NCI-H2107 treated with DMSO at 0.1 percent for 48 hours (cell line): ENCODE measurements around the gene DIABLO.
"Not testable (repeated sequence)": the region's sequence is repeated elsewhere in the genome, so short reads cannot be mapped to it uniquely, and the experiment has no call there.

Experiments
- DNase-seq: peaks from one replicate; lab custom pipeline; 2025; ENCODE audit not compliant: unreplicated experiment; lab: John Stamatoyannopoulos, UW

DIABLO gene

DNA sequence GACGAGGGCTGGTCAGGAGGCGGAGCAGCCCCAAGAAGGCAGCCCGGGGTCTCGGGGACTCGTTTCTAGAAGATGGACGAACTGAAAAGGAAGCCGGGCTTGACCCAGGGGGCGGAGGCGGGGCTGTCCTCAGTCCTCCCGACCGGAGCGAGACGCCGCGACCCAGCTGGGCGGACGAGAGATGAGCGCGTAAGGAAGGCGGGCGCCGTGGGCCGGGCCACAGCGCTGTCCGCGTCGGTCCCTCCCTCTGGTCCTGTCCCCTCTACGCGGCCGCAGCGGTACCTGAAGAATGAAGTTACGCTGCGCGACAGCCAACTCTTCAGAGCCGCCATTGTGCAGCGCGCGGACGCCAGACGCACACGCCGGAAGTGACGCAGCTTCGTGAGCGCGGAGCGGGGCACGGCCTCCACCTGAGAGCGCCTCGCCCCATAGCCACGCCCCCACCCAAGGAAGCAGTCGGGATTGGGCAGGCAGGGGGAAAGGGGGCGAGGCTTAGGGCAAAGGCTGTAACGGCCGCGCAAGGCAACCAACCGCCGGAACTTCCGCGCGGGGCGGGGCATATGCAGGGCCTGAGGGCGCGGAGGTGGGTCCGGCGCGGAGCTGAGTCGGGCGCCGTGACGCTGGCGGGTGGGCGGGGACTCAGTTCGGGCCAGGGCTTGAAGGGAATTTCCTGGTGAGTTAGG, at the start of gene DIABLO:
DIABLO (minus strand) TSS at position 370 of the 683 bp plus-strand sequence; CDS start at position 332, 38 bp downstream.
- DNase-seq: peak; percentile 96

DNA sequence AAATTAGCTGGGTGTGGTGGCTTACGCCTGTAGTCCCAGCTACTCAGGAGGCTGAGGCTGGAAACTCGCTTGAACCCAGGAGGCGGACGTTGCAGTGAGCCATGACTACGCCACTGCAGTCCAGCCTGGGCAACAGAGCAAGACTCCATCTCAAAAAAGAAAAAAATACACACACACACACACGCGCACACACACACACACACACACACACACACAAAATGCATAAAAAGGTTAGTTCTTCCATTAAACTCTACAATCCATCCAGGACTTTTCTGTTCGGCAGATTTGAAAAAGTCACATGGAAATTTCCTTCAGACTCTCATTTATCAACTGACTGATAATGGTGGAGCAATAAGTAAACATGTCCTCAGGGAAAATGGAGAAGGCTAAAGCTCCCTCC, 49.6 kb upstream of the DIABLO start:
- DNase-seq: no peak

DNA sequence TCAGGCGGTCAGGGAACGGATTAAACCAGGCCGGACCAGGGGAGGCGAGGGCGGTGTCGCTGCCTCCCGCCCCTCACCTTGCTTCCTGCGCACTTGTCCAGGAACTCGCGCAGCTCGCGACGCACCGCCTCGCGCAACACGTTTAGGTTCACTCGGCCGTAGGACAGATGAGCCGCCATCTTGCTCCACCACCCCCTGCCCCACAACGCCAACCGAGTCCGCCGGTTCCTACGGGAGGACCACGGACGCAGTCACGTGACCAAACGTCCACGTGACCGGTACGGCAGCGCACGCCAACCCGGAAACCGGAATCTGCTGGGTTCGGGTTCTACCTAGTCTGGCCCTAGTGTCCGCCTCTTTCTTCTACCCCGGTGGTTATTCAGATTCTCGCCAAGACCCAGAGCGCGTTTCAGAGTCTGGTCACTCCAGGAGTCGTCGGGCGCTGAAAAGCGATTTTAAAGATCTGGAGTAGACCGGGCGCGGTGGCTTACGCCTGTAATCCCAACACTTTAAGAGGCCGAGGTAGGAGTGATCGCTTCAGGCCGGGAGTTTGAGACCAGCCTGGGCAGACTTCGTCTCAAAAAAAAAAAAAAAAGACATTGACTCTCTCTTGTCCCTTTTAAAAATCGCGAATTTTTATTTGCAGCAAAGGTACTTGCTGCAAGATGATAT, 40.5 kb upstream of the DIABLO start, which contains the start of gene VPS33A:
VPS33A (minus strand) TSS at position 265 of the 672 bp plus-strand sequence; CDS start at position 179, 86 bp downstream.
- DNase-seq: peak; percentile 93

DNA sequence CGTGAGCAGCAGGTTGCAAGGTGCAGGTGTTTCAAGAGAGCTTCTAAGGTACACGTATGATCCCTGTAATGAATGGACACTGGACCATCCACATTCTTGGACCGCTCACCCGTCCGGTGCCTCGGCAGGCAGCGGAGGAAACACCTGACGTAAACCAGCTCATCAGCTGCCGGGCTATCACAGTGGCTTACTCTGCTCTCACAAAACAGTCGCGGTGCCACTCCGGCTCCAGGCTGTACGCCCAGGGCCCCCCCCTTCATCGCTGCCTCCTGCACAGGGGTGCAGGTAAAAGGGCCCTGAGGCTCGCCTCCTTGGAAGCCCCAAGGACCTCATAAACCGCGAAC, 40.0 kb upstream of the DIABLO start:
- DNase-seq: no peak

DNA sequence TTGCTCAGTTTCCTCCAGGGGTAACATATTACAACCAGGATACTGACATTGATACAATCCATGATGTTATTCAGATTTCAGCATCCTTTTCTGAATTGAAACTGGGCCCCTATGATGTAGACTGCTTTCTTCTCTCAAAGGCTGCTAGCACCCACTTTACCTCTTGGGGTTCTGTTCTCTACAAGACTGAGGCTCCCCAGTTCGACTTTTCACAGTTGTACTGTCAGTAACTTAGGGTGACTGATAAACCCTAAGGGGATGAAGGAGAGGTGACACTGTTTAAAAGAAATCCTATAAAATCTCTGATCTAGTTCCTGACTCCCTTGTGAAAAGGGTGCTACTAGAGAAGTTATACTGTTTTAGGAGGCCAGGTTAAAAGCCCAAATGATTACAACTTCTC, 39.6 kb upstream of the DIABLO start:
- DNase-seq: no peak

DNA sequence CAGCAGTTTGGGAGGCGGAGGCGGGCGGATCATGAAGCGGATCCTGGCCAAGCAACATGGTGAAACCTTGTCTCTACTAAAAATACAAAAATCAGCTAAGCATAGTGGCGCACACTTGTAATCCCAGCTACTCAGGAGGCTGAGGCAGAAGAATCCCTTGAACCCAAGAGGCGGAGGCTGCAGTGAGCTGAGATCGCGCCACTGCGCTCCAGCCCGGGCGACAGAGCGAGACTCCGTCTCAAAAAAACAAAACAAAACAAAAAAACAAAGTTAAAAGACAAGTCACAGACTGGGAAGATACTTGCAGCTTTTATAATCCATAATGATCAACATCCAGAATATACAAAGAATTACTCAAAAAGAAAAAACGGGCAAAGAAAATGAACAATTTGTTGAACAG, 34.9 kb upstream of the DIABLO start:
- DNase-seq: not testable (repeated sequence)

DNA sequence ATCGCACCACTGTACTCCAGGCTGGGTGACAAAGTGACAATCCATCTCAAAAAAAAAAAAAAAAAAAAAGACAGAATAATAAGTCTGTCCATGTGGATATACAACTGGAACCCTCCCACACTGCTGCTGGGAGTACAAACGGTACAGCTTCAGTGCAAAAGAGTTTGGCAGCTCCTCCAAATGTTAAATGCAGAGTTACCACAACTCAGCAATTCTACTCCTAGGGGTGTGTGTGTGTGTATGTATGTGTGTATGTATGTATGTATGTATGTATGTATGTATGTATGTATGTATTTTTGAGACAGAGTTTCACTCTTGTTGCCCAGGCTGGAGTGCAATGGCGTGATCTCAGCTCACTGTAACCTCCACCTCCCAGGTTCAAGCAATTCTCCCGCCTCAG, 33.1 kb upstream of the DIABLO start:
- not testable (repeated sequence) for DNase-seq

DNA sequence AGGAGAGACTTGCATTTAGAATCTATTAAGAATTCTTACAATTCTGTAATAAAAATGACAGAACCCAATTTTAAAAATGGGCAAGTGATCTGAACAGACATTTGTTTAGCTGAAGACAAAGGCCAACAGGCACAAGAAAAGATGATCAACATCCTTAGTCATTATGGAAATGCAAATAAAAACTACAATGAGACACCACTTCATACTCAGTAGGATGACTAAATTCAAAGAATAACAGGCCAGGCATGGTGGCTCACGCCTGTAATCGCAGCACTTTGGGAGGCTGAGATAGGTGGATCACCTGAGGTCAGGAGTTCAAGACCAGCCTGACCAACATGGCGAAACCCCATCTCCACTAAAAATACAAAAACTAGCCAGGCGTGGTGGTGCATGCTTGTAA, 32.6 kb upstream of the DIABLO start:
- not testable (repeated sequence) for DNase-seq

DNA sequence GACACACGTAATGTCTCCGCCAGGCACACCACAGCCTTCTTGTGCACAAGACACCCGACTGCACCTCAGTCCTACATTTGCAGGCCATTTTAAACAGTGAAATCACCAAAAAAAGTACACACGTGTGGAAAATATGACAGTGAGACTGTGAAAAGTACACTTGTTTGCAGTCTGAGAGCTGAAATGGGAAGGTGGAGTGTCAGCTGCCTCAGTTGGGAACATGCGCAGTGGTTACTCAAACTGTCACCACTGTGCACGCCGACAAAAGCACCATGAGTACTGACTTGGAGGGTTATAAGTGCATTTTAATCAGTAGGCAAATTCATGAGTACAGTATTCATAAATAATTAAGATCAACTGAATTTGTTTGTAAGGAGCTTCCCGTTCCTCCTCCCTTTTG, 24.7 kb upstream of the DIABLO start:
- DNase-seq: no peak

DNA sequence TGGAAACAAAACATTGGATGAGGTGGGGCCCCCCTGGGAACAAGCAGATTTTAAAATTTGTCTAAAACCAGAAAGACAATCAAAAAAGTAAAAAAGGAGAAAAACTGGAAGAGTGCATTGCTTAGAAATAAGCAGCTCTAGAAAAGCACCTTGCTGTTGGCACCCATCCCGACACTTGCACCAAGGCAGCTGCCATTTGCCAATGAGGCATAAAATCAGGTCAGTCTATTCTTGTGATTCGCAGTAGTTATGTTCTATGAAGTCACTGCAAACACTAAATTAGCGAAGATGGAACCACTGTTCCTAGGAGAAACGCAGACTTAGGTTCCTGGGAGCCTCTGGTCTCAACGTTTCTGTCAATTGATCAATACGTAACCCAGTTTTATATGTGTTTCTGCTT, 24.2 kb upstream of the DIABLO start:
- DNase-seq: no peak

DNA sequence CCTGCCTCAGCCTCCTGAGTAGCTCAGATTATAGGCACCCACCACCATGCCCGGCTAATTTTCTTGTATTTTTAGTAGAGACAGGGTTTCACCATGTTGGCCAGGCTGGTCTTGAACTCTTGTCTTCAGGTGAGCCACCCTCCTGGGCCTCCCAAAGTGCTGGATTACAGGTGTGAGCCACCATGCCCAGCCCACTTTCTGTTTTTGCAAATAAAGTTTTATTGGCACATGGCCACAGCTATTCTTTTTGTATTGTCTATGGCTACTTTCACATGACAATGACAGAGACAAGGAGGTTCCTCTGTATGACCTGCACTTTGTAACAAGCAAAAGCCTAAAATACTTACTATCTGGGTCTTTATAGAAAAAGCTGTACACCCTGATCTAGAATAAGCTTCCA, 19.7 kb upstream of the DIABLO start:
- DNase-seq: no peak

DNA sequence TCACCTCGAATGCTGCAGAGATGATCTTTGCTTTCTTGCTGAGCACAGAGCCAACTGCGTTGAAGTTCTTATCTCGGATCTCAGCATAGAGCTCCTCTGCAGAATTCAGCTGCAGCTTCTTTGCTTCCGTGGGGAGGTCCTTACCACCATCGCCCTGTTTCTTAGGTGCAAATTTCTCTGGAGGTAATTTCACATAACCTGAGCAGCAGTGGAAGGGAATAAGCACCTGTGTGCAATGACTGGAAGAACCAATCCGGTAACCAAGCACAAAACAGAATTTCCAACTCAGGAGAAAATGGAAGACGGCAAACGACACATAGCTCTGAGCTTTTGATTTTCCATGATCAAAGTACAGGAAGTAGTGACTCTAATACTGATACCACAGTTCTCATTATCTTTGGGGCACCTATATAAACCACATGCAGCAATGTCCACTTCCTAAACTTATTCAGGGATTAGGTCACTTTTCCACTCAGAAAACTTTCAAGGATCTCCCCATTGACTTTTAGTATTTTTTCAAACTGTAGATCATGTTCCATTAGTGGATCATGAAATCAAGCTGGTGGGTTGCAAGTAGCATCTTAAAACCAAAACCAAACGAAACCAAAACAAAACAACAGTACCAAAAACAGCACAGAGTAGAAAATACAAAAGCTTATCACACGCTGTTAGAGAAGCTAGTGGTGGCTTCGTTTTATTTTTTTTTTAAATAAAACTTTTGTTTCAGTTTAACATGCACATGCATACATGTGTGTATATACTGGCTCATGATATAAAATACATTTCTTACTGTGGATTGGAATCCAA, 18.9 kb upstream of the DIABLO start:
- DNase-seq: no peak

DNA sequence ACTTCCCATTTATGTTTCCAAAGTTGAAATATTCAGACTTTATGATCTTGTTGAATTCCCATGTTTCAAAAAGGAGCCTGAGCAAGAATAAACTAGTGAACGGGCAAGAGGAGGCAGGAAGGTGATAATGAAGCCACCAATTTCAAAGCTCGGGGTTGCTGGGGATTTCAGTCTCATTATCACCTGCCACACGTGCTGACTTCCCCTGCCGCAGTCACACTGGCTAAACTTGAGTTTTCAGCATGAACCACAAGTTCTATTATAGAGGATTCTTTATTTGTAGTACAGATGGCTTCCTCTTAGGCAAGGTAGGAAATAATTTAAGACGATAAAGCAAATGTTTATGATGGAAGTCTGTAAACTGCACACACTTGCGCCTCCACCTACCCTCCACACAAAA, 18.1 kb upstream of the DIABLO start:
- DNase-seq: no peak

DNA sequence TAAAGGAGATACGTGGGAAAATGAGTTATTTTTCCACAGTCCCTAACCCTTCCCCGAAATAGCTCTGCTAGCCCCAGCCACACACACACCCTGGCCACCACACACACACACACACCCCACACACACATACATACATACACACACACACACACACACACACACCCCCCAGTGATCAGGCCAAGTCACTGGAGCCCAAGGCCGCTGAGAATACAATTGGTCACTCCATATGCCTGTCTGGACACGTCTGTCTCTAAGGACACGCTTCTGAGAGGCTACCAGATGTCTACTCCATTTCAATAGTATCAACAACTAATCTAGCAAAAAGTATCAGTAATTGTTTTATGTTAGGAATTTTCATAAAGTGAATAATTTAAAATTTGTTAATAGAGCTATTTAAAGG, 13.0 kb upstream of the DIABLO start:
- DNase-seq: no peak

DNA sequence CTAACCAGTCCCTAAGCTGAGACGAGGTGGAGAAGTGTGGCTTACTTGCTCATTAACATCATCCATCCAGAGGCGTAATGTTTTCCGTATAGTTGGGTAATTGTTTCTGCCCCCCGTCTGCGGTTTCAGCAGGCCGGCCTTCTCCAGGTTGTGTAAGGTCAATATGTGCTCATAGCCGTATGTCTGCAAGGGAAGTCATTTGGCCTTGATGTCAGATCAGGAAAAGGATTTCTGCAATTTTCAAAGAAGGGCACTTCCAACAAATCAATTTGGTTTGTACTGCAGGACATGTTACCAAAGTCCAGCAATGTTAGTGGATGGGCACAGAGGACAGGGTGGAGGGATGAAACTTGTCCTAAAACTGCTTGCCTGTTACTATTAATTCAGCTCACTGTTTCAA, 9.9 kb upstream of the DIABLO start:
- DNase-seq: no peak

DNA sequence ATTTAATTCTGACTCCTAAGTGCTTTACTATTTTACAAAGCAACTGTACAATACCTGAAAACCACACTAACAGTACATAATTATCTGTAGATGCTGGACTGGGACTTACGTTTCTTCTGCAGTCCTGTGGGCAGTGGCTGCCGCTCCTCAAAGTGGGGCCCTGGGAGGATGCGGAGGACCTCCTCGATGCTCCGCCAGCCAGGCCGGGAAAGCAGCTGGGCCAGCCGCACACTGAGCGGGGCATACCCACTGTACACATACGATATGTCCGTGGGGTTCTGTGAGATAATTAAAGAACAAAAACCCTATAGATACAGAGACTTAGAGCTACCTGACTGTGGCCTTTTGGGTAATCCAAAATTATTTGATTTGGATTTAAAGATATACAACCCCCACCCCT, 6.8 kb upstream of the DIABLO start:
- peak; percentile 52 for DNase-seq

DNA sequence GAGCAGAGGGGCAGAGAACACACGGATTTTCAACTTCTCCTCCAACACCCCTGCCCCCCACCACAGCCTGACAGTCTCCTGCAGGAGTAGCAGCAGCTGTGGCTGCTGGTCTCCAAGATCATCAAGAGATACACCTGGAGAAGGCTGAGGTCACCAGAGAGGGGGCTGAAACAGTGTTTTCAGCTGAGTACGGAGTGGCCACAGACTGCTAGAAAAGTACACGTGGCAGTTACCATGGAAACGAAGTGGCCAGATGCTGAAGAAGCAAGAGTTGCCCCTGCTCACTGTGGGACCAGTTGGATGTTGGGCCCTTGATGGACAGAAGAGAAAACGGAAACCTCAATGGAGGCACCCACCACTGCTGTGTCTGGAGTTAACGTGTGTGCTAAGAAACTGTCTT, 4.9 kb upstream of the DIABLO start:
- no peak for DNase-seq

DNA sequence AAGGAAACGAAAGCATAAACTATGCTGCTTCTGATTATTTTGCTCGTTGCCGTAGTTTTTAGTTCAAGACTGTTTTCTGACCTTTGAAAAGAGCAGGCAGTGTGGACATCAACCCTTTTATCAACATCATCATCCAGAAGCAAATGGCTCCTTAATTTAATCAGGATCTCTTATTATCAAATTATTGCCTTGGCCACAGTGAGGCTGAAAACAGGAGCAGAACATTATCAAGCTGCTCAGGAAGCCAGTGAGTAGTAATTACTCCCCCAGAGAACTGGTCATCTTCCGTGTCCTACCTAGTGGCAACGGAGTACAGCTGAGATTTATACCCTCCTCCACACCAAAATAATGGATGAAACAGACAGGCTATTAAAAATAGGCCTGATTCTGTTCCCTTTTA, 2.2 kb upstream of the DIABLO start:
- DNase-seq: no peak

DNA sequence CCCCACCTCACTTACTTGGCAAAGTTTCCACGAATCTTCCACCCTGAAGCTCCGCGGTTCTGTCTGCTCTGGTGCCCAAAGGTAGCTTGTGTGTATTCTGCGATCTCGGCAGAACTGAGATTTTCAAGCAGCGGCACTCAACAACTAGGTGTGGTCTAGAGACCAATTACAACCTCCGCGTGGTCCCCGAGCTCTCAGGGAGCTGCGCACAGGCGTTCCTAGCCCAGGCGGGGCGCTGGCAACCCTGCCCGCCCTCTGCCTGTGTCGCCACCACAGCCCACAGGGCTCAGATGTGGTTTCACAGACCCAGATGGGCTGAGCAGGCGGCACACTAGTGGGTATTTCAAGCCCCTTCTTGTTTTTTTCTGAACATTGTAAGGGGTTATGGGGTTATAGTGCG, 1.5 kb upstream of the DIABLO start:
- DNase-seq: no peak

DNA sequence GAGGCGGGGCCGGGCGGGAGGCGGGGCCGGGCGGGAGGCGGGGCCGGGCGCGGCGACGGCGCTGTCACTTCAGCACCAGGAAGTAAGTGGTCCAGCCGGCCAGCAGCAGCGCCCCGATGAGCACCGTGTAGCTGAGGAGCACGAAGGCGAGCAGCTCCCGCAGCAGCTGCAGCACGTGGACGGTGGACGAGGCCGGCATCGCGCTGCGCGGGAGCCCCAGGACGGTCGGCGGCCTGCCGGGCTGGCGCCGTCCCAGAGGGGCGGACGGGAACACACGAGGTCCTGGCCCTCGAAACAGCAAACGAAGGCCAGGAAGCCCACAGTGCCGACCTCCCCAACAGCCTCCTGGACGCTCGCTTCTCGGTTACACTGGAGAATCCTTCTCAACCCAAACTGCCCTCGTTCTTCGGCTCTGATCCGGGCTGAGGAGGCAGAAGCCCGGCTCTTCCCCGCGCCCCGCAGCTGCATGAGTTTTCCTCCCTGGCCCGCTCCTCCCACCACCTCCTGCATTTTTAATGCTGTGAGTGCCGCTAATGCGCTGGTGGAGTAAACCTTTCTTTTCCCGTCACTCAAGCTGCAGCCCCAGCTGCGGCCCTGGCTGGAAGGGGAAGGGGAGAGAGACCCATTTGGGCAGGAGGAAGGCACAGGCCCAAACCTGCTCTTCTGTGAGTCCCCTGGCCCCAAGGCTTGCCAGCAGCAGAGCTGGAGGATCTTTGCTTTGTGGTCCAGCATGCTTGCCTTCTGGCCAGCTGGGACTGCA, 694 bp upstream of the DIABLO start:
- DNase-seq: no peak

DNA sequence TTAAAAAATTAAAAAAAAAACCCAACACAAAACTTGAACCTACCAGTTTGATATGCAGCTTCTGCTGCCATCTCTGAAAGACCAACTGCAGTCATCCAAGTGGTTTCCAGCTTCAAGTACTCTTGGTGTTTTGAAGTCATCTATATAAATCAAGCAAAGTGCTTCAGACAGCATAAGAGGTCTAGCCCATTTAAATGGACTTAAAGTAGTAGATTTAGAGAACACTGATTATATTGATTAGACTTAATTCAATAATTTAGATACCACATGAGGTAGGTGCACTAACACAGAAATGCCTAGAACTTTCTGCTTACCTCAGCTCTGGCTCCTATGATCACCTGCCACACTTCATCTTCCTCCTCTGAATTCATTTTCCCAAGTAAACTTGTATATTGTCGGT, 9.4 kb downstream of the DIABLO start:
- DNase-seq: no peak
